Measurements from ENCODE around the gene MAP1A. TPM values are rescaled to one million over a fixed set of nuclear protein-coding genes. Genes with fewer than 3 reads are reported as not detected.

The MAP1A gene
- total RNA-seq, 1 experiment from 2014 or later = 3.8 TPM

- peak; percentile 98 for DNase-seq (ENCODE audit: low read depth)
These were observed 7.0 kb upstream of the MAP1A start for GRCh38 chr15:43510200-43511011.

- DNase-seq (ENCODE audit: low read depth) = peak; percentile 55
These were observed 6.2 kb upstream of the MAP1A start for GRCh38 chr15:43511012-43511885.

- no peak for DNase-seq (ENCODE audit: low read depth)
These were observed 3.9 kb upstream of the MAP1A start for GRCh38 chr15:43513550-43513949.

- DNase-seq (ENCODE audit: low read depth) = peak; percentile 8
These were observed 3.0 kb upstream of the MAP1A start for GRCh38 chr15:43514241-43515057.

- DNase-seq (ENCODE audit: low read depth) = no peak
These were observed 1.7 kb upstream of the MAP1A start for GRCh38 chr15:43515741-43516140.

GRCh38 chr15:43516185-43516584 lies 1.2 kb upstream of the MAP1A start:
- no peak for DNase-seq (ENCODE audit: low read depth)

- no peak for DNase-seq (ENCODE audit: low read depth)
These were observed 531 bp upstream of the MAP1A start for GRCh38 chr15:43516801-43517353.

GRCh38 chr15:43518197-43518761 lies 871 bp downstream of the MAP1A start:
- peak; percentile 20 for DNase-seq (ENCODE audit: low read depth)

- no peak for DNase-seq (ENCODE audit: low read depth)
These were observed 1.8 kb downstream of the MAP1A start for GRCh38 chr15:43519196-43519595.

GRCh38 chr15:43520138-43520537 lies 2.7 kb downstream of the MAP1A start:
- no peak for DNase-seq (ENCODE audit: low read depth)

GRCh38 chr15:43521419-43521818 lies 4.0 kb downstream of the MAP1A start:
- no peak for DNase-seq (ENCODE audit: low read depth)

GRCh38 chr15:43522247-43522646 lies 4.8 kb downstream of the MAP1A start:
- no peak for DNase-seq (ENCODE audit: low read depth)

GRCh38 chr15:43523646-43524045 lies 6.2 kb downstream of the MAP1A start:
- no peak for DNase-seq (ENCODE audit: low read depth)

- DNase-seq (ENCODE audit: low read depth) = no peak
These were observed 6.9 kb downstream of the MAP1A start for GRCh38 chr15:43524254-43524845.

GRCh38 chr15:43525131-43525530 lies 7.7 kb downstream of the MAP1A start:
- no peak for DNase-seq (ENCODE audit: low read depth)

GRCh38 chr15:43526261-43526930 lies 9.0 kb downstream of the MAP1A start:
- DNase-seq (ENCODE audit: low read depth) = no peak

GRCh38 chr15:43527016-43527801 lies 9.8 kb downstream of the MAP1A start:
- DNase-seq (ENCODE audit: low read depth) = no peak

- DNase-seq (ENCODE audit: low read depth) = no peak
These were observed 10.6 kb downstream of the MAP1A start for GRCh38 chr15:43527802-43528541.

- no peak for DNase-seq (ENCODE audit: low read depth)
These were observed 11.2 kb downstream of the MAP1A start for GRCh38 chr15:43528542-43529007.
